Kidney capillary endothelial cell (primary cell): Measurements from ENCODE around the gene NBAS.
"Not testable (repeated sequence)": the region's sequence is repeated elsewhere in the genome, so short reads cannot be mapped to it uniquely, and the experiment has no call there.

ENCODE experiments used
- DNase-seq: peaks from one replicate; pipeline ENCODE4 v3.0.0-alpha.2; 2018; ENCODE audit warnings: low spot score

The NBAS gene

DNA sequence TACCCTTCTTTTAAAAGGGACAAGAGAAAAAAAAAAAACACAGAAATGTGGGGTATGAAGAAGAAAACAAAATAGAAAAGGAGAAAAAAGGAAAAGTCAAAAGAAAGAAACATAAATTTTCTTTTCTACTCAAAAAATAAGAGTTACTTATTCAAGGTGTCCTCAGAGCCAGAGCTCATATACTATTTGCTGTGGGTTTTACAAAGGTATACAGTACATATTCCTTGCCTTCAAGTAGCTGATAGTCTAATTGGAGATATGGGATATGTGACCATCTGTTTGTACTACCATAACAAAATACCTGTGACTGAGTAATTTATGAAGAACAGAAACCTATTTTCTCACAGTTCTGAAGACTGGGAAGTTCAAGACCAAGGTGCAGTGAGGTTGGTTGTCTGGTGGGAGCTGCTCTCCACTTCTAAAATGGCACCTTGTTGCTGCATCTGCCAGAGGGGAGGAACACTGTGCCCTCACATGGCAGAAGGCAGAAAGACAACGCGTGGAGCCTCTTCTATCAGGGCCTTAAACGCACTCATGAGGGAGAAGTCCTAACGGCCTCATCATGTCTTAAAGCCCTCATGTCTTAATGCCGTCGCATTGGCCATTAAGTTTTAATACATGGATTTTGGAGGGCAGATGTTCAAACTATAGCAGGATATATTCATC is 33.9 kb downstream of the NBAS start:
- no peak for DNase-seq

DNA sequence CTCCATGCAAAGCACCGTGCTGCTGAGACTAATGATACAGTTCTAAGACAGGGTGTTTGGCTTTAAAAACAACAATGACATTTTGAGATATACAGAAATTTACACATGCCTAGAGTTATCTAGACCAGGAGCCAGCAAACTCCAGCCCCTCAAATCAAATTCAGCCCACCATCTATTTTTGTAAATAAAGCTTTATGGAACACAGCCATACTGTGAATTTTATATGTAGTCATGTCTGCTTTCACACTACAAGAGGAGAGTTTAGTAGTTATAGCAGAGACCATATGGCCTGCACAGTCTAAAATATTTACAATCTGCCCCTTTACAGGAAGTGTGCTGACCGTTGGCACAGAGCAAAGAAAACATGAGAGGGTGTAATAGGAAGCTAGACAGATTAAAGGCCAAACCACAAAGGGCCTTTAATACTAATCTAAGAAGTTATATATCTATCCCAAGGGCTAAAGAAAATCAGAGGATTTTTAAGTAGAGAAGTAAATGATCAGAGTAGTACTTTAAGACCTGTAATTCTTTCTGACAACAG is 39.4 kb downstream of the NBAS start:
- no peak for DNase-seq

DNA sequence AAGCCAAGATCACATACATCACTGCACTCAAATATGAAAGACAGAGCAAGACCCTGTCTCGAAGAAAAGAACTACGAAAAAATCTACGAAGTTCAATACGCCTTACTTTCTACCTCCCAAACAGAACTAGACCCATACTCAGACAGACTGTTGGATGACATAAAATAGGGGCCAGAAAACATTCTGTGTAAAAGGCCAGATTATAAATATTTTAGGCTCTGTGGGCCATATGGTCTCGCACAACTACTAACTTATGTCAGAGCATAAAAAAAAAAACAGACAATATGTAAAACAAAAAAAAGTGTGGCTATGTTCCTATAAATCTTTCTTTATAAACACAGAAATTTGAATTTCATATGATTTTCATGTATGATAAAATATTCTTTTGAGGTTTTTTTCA is 40.8 kb downstream of the NBAS start:
- no peak for DNase-seq

DNA sequence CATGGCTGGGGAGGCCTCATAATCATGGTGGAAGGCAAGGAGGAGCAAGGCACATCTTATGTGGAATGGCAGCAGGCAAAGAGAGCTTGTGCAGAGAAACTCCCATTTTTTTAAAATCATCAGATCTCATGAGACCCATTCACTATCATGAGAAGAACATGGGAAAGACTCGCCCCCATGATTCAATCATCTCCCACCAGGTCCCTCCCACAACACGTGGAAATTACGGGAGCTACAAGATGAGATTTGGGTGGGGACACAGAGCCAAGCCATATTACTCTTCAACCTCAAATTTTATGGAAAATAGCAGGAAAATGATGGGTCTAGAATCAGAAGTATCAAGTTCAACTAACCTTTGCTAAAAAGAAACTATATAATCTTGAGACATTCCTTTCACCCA is 42.4 kb downstream of the NBAS start:
- DNase-seq: not testable (repeated sequence)

DNA sequence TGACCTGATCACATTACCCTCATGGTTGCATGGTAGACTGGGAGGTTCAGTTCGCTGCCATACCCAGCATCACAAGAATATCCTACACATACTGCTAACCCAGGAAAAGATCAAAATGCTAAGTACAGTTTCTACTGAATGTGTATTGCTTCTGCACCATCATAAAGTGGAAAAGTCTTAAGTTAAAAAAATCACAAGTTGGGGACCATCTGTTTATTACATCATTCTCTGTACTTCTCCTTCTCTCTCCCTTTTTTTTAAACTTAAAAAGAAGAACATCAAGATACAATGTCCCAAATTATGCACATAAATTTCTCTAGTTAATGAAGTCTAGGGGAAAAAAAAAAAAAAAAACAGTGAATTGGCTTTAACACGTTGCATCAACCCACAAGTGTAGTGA is 43.3 kb downstream of the NBAS start:
- no peak for DNase-seq

DNA sequence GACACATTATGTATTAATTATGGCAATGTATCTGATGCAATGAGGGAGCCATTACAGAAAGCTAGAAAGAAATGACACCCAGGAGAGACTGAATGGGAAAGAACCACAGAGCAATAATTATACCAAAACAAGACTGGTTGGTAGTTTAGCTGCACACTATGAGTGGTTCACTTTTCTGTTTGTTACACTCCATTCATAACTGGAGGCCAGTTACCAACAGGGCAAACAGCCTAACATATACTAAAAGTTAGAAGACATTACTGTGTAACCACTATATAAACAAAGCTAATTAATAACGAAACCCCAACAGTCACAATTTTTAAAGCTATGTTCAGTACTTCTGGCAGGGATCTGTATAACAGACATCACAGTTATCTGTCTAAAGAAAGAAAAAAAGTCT is 49.4 kb downstream of the NBAS start:
- no peak for DNase-seq

DNA sequence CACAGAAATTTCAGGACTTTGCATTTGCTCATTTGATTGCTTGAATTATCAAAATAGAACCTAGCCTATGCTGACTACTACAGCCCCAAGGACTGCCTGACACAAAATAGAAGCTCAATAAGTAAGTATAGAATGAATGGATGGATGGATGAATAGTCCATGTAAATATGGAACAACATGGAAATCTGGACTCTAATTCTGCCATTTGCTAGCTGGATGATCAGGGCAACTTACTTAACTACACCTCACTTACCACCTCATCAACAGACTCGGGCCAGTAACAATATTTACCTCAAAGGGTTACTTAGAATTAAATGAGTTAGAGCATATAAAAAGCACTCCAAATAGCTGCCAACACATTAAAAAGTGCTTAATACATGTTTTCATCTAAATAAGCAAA is 50.6 kb downstream of the NBAS start:
- no peak for DNase-seq

DNA sequence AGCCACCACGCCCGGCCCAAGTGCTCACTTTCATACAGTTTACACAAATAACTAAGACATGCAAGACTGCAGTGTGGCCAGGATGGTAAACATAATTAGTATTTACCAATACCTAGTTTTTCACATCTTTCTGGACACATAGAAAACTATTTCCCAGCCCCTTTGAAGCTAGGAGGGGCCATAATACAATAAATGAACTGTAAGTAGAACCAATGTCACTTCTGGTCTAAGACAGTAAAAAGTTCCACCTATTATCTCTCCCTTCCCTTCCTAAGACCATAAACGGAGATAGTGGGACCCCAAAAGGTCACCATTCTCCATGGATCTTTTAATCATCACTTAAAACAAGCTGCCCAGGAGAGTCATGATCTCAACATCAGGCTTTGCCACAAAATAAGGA is 51.0 kb downstream of the NBAS start:
- DNase-seq: no peak

DNA sequence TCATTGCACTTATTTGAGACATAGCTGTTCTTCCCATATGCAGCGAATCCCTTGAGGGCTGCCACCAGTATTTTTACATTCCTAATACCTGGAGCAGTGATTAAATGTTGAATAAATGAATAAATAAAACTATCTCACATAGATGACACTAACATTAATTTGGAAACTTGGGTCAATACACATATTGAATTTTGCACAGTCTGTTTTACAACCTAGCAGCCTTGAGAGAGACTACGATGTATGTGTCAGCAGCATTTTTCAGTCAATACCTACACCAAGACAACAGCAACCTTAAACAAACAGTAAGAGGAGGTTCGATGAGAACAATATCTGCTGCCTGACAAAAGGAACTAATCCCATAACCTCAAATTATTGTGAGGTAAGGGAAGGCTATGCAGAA is 53.4 kb downstream of the NBAS start:
- no peak for DNase-seq

DNA sequence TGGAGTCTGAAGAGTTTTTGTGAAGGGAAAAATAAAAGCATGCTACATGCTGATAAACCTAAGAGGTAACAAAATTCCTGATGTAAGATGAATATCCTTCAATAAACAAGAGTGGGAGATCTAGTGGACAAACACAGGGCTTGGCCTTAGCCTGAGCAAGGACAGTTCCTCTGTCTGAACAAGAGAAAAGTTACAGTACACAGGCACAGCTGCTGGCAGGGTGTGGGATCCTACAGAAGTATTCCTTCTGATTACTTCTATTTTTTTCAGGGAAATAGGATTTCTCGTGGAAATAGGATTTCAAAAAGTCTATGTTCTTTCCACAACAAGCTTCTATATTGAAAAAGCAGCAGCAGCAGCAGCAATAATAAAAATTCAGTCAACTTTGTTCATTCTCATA is 54.1 kb downstream of the NBAS start:
- no peak for DNase-seq

DNA sequence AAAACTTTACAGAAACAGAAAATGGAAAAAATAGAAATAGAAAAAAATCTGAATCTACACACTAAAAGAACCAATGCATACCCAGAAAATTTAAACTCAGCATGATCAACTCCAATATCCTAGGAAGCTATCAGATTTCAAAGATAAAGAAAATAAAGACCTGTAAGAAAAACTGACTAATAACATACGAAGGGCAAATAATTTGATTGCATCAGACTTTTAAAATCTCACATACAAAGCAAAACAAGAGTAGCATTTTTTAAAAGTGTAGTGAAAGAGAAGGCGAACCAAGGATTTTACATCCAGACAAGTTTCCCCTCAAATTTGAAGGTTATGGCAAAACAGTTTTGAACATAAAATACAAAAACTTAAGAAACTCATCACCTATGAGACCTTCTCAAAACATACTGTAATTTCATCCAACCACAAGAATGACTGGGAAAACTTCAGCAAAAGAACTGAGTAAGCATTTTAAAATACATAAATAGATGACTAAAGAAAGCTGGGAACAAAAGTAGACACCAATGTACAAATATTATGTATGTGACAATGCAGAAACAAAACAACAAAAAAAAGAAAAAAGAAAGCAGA is 54.8 kb downstream of the NBAS start:
- DNase-seq: no peak

DNA sequence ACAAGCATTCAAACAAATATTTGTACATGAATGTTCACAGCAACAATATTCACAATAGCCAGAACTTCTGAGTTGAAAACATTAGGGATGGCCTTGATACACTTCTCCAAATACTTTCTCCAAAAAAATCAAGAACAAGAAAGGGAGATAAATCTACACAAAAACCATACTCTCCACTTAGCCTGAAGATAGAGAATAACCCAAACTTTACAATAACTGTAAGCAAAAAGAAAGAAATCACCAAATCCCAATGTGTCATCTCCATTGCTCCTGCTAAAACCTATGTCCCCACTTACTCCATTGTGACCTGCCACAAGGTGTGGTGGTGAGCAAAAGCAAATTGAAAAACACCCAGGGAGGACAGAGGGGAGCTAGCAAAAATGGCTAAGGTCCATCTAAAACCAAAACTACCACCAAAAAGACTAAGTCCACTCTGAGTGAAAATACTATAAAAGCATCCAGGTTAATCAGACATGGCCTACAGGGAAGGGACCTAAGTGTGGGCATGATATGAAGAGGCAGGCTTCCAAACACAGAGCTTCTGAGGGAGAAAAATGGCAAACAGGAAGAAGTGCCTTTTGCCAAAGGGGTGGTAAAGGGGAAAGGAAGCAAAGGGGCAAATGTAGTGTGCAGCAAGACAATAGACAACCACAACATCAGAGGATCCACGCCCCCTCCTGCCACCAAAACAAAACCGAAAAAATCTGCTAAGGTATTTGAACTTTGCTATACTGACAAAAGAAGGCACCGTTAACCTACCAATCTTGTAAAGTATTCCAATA is 56.1 kb downstream of the NBAS start:
- DNase-seq: no peak

DNA sequence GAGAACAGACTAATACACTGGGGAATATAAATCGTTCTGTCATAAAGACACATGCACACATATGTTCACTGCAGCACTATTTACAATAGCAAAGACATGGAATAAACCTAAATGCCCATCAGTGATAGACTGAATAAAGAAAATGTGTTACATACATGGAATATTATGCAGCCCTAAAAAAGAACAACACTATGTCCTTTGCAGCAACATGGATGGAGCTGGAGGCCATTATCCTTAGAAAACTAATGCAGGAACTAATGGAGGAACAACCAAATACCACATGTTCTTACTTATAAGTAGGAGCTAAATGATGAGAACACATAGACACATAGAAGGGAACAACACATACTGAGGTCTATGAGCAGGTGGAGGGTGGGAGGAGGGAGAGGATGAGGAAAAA is 61.9 kb downstream of the NBAS start:
- DNase-seq: not testable (repeated sequence)

DNA sequence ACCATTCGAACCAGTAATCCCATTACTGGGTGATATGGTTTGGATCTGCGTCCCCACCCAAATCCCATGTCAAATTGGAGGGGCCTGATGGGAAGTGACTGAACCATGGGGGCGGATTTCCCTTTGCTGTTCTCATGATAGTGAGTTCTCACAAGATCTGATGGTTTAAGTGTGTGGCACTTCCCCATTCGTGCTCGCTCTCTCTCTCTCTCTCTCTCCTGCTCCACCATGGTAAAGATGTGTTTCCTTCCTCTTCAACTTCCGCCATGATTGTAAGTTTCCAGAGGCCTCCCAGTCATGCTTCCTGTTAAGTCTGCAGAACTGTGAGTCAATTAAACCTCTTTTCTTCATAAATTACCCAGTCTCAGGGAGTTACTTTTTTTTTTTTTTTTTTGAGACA is 62.6 kb downstream of the NBAS start:
- no peak for DNase-seq

DNA sequence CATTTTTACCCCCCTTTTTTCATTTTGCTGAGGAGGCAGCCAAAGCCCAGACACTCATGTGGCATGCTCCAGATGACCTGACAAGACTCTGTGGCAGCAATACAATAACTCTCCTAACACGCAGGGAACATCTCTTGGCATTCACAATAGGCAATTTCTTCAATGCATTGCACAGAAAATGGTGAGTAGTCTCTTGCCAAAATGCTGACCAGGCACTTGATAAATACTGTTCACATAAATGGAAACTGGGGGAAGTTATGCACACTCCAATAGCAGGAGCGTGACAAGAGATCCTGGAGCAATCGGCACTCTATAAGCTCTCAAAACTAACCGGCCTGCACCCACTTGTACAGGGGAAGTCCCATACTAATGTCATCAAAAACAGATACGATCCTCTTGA is 66.3 kb downstream of the NBAS start:
- no peak for DNase-seq

DNA sequence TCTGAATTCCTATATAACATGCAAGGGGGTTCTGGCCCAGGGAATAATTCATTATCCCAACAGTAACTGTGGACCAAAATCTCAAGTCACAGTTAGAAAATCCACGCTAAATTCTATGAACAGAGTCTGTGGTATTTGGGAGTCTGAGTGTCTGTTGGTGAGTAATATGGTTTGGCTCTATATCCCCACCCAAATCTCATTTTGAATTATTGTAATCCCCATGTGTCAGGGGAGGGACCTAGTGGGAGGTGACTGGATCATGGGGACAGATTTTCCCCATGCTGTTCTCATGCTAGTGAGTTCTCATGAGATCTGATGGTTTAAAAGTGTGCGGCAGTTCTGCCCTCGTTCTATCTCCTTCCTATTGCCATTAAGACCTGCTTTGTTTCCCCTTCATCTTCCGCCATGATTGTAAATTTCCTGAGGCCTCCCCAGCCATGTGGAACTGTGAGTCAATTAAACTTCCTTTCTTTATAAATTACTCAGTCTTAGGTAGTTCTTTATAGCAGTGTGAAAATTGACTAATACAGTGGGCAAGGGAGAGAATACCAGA is 68.3 kb downstream of the NBAS start:
- peak; percentile 47 for DNase-seq

DNA sequence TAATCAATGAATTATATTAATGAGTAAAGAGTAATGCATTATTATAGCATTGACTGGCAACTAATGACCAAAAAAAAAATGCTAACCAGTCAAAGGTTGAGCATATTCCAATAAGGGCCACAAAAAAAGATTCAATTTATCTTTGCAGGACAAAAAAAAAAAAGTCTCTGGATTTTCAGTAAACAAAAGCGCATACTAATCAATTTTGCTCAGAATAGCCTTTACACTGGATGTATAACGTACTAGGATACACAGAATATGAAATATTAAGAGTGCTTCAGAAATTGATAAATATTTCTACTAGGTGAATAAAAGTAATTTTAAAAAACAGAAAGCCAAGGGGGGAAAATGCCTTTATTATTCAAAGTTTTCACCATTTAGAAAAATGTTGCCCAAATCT is 74.4 kb downstream of the NBAS start:
- DNase-seq: no peak

DNA sequence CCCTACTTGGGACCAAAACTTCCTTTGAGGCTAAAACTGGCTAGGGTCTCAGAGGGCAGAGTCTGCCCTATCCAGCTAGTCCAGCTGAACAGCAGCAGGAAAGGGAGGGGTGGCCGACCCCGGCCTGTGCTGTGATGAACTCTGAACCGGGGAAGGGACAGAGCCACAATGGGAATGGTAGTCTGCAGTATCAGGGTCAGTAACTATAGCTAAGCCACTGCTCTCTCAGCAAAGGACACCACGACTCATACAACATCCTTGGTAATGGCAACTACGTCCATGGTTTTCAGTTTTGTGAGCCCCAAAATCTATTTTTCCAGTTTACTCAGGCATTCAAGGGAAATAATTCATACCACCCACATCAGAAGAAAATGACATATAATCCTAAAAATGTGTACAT is 75.2 kb downstream of the NBAS start:
- DNase-seq: no peak

DNA sequence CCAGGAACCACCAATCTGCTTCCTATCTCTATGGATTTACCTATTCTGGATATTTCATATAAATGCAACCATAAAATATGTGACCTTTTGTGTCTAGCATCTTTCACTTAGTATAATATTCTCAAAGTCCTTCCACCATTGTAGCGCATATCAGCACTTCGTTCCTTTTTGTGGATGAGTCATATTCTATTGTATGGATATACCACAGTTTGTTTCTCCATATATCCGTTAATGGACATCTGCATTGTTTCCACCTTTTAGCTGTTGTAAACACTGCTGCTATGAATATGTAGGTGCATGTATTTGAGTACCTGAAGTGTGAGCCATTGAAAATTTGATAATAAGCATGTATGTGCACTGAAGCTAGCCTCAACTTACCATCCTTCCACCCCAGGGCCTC is 80.1 kb downstream of the NBAS start:
- DNase-seq: no peak

DNA sequence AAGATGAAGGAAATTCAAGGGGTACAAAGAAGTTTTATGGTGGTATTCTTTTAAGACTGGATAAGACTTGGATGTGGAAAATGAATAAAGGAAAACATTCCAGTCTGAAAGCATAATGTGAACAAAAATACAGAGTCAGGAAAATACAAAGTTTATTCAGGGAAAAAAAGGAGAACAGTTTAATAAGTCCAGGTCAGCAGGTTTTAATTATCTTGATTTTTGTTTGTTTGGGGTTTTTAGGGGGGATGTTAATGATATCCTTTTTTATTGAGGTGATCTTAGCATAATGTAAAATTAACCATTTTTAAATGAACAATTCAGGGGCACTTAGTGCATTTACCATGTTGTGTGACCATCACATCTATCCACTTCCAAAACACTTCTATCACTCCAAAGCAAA is 80.6 kb downstream of the NBAS start:
- DNase-seq: no peak

DNA sequence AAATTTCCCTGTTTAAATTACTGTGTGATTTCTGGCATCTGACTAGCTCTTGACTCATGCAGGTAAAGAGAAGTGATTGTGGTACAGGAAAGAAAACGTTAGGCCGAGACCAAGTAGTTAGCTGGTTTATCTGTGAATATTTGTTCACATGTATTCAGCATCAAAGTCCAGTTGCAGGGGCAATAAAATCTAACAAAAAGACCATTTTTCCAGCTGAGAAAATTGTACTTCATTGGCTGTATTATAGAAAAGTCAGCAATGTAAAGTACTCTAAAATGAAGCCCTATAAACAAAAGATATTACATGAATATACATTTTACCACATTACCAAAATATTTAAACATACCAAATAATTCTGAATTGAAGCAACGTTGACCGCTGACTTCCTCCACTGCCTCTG is 88.3 kb downstream of the NBAS start:
- DNase-seq: no peak

DNA sequence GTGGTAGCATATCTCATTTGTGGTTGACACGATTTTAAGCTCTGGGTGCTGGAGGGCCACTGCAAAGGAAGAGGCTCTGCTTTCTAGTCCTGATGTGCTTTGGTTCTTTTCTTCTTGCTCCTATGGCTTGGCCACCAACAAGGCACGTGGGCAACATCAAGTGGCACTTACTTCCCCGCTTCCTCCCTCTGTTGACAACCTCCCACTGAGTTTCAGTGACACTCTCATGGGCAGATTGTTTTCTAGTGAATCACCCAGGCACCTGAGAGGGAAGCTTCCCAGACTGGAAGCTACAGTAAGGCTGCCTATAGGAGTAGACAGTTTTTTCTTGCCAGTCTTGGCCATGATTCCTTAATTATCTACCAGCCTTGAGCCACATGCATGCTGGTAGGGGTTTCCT is 89.0 kb downstream of the NBAS start:
- no peak for DNase-seq

DNA sequence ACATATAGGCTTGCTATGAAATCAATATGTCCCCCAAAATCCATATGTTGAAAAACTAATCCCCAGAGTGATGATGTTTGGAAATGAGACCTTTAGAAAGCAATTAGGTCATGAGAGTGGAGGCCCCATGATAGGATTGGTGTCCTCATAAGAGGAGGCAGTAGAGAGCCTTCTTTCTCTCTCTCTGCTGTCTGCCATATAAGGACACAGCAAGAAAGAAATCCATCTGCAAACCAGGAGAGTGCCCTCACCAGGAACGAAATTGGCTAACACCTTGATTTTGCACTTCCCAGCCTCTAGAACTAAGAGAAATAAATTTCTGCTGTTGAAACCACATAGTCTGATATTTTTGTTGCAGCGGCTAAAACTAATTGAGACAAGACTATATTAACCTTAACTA is 89.5 kb downstream of the NBAS start:
- DNase-seq: no peak
